ENCODE results near the gene IFNA17.

GRCh38 chr9:21251190-21251589 is 23.2 kb upstream of the IFNA17 start:
- no peak for TF ChIP-seq CTCF (conservative IDR thresholded peaks at IDR 0.05 in 1 of 2, IDR thresholded peaks at IDR 0.05 in 1 of 2; ENCODE audit: low read depth in 1 of 2, low read length in 2 of 2)
- no peak for TF ChIP-seq EZH2 (IDR thresholded peaks at IDR 0.05; ENCODE audit: low read length, missing control alignments)

Measured in fibroblast of lung (primary cell).